Measurements from ENCODE around the gene SUPT6H.

The SUPT6H gene

DNA sequence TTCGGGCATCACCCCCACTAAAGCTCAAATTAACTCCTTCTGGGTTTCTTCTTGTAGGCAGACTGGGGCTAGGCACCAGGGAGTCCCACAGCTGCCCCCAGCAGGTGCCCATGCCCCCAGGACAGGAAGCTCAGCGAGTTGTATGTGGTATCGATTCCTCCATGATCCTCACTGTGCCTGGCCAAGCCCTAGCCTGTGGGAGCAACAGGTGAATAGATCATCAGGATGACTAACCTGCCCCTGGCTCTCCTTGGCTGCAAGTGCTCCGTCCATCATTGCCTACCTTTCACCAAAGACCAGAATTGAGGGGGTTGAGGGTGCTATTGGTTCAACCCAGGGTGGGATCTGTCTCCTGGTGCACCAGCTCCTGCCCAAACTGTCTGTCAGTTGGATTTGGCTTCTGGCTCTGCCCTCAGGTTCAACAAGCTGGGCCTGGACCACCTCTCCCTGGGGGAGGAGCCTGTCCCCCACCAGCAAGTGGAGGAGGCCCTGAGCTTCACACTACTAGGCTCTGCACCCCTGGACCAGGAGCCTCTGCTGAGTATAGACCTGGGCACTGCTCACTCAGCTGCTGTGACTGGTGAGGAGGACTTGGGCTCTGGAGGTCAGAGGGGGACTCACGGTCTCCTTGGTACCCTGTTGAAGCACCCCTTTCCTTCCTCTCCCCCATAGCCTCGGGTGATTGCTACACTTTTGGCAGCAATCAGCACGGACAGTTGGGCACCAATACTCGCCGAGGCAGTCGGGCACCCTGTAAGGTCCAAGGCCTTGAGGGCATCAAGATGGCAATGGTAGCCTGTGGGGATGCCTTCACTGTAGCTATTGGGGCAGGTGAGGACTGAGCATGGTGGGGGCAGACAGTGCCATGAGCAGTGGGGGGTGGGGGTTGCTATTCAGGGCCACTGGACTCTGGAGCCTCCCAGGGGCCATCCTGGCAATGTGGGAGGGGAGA is 78.7 kb downstream of the SUPT6H start:
- DNase-seq, result no peak

DNA sequence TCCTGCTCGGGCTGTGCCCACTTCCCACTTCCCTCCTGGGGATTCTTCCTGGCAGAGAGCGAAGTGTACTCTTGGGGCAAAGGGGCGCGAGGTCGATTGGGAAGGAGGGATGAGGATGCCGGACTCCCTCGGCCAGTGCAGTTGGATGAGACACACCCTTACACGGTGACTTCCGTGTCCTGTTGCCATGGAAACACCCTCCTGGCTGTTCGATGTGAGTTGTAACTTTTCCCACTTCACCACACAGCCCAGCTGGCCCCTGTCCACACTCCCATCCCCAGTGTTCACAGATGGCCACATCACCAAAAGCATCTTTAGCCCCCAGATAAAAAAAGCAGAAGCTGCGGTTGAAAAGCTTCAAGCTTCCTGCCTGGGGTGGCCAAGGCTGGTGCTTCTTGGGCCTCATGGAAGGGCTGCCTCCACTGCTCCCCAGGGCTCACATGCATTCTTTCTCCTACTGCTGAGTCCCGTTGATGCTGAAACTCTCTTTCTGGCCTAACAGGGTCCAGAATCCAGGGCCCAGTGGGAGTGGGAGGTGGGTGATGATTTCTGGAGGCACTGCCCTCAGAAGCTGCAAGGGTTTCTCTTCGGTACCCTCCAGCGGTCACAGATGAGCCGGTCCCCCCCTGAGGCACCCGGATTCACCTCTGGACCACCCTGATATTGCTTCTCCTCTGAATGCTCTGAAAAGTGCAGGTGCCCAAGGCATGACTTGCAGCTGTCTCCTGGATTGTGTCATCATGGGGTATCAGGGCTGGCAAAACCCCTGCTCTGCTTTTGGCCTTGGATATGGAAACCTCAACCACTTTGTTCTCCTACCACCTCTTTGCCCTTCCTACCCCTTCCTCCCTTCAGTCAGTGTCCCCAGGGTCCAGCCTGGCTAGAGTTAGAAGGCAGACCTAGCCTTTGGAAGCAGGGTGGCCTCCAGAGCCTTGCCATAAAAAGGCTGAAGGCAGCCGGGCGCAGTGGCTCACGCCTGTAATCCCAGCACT is 79.6 kb downstream of the SUPT6H start:
- DNase-seq, result peak in 1 of 2 donors; percentile 60

DNA sequence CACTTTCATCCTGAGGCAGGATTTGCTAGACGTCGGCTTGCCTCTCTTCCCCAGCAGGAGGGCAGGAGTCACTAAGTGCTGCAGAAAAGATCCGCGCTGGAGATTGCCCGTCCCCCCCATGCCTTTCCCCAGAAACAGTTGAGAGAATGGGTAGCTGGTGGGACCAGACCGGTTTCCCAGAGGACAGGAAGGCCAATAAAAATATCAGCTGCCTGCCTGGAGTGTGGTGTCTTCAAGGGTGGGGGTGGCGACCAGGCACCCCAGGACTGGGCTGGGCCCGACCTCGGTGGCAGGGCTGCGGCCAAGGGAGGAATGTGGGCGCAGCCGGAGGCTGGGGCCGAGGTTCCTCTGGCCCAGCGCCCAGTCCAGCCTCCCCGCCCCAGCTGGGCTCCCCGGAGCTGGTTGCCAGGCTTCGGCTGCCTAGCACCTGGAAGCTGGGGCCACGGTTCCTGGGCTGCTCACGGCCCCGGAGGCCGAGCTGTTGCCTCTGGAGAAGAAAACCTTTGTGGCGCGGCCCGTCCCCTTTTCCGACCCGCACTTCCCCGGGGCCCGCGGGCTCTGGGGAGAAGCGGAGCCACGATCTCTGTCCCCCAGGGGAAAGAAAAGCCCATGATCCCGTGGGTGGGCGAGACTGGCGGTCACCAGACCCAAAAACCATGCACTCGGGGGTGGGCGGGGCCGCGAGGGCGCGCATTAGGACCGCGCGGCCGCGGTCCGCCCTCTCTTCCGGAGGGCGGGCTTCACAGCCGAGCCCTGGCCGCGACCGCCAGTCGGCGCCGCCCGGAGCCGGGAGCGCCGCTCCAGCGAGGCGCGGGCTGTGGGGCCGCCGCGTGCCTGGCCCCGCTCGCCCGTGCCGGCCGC is 81.5 kb downstream of the SUPT6H start, which contains the start of gene TRAF4:
TSS of gene TRAF4 (plus strand) at position 769 of the 861 bp plus-strand sequence. CDS start 102 bp downstream, outside the sequence.
- DNase-seq, result peak; percentile 78 to 80

DNA sequence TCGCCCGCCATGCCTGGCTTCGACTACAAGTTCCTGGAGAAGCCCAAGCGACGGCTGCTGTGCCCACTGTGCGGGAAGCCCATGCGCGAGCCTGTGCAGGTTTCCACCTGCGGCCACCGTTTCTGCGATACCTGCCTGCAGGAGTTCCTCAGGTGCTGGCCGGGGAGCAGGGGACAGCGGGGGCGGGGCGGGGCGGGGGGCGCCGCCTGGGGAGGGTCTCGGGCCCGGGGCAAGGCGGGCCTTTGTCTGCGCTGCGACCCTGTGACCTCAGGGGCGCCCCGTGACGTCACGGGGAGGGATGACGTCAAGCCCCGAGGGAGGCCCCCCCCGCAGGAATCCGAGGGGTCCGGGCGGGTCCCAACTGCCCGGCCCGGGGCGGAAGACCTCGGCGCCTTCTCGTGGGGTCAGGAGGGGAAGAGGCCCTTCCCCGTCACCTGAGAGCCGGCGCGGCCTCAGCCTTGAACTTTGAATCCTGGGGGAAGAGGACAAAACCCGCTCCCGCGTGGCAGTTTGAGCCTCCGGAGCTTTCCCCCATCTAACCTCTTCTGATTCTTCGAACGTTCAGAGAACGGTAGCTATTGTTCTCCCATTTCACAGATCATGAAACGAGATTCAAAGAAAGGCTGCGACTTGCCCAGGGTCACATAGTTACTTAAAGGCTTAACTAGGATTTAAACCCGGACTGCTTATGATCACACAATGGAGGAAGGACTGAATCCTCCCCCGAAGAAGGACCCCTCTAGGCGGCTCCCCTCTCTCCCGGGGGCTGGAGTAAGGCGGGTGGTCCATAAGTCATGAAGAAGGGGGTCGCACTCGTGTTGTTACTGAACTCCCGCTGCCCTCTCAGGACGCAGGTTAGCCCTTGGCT is 82.3 kb downstream of the SUPT6H start:
- DNase-seq, result peak; percentile 71 to 79

DNA sequence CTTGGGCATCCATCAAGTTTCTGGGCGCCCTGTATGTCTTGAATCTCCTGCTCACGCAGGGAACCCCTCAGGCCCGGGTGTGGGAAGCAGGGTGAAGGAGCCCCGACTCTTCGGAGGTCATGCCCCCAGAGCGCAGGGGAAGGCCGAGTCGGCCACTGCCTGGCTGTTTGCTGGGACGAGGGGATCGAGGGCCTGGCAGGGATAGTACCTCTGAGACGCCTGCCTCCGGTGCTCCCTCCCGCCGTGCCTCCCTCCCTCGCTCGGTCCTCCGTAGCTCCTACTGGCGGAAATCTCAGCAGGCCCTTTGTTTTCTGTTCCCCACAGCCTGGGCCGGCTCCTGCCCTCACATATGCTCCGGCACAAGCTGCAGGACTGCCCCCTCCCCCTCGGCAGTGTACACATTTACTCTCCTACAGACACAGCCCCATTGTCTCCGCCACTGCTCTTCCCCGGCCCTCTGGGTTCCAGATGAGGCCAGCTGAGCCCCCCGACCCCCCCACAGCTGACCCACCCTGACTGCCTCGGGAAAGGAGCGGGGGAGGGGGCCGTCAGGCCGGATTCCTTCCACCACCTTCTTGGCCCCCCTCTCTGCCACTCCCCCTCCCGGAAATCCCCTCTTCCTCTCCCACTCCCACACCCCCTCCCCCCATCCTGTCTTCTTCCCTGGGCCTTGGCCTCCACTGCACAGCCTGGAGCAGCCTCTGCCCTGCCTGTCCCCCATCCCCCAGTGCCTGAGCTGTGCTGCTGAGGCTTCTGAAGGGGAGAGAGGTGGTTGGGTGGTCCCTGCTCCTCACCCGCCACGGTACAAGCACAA is 83.2 kb downstream of the SUPT6H start:
- DNase-seq, result peak in 1 of 2 donors; percentile 46

DNA sequence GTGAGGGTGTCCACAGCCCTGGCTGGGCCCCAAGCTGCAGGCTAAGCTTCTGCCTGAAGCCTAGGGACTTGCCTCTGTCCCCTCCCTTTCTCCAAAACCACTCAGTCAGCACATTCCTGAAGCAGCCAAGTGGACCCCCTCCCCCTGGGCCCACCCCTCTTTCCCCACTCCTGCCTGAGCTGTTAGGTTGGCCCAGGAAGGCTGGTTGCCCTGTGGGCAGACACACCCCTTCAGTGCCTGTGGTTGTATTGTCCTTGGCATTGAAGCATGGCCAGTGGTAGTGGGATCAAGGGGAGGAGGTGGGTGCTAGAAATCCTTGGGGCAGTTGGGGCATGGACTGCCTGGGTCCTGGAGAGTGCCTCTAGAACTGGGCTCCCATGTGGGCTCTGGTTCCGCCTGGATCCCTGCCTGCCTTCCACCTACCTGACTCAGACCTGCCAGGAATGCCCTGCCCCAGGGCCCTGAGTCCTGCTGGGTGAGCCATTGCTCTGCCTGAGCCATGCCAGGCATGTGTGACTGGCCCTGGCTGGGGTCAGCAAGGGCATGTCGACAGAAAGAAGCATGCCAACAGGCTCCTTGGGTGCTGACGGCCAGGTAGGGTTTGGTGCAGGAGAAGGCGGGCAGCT is 83.9 kb downstream of the SUPT6H start:
- no peak for DNase-seq

DNA sequence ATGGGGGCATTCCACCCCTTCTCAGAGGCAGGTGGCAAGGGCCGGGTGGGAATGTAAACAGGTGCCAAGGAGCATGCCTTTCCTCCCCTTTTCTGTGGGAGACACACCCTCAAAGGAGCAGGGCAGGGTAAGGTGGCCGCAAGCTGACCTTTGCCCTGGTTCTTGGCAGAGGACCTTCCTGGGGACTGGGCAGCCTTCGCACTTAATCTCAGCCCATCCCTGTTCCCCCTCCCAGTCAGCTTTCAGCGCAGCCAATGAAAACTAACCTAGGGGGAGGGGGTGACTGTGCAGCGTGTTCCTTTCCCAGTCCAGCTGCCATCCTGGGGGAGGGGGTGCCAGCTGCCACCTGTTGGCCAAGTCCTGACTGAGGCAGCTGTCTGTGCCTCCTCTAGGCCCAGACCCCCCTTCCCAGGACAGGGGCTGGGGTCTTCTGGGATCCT is 84.6 kb downstream of the SUPT6H start:
- DNase-seq, result no peak

DNA sequence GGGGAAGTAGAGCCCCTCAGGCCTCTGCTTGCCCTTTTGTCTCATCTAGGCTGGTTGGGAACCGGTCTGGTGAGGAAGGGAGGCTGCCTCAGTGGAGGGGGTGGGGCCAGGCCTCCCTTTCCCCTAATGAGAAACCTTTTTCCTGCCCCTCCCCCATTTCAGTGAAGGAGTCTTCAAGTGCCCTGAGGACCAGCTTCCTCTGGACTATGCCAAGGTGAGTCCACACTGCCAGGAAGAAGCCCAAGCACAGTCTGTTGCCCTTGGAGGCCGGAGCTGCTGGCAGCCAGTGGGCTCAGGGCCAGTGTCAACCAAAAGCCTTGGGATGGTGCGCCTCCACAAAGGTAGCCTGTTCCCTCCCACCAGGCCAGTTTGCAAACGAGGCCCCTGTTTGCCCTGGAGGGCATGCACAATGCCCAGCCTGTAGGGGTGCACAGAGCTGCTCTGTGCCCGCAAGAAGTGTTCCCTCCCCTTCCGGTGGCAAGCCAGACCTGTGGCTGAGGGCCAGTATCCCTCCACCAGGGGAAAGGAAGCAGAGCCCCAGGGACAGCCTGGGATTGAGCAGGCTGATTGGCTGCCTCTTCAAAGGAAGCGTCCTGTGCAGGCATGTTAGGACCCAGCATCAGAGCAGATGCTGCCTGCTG is 85.2 kb downstream of the SUPT6H start:
- DNase-seq, result no peak

DNA sequence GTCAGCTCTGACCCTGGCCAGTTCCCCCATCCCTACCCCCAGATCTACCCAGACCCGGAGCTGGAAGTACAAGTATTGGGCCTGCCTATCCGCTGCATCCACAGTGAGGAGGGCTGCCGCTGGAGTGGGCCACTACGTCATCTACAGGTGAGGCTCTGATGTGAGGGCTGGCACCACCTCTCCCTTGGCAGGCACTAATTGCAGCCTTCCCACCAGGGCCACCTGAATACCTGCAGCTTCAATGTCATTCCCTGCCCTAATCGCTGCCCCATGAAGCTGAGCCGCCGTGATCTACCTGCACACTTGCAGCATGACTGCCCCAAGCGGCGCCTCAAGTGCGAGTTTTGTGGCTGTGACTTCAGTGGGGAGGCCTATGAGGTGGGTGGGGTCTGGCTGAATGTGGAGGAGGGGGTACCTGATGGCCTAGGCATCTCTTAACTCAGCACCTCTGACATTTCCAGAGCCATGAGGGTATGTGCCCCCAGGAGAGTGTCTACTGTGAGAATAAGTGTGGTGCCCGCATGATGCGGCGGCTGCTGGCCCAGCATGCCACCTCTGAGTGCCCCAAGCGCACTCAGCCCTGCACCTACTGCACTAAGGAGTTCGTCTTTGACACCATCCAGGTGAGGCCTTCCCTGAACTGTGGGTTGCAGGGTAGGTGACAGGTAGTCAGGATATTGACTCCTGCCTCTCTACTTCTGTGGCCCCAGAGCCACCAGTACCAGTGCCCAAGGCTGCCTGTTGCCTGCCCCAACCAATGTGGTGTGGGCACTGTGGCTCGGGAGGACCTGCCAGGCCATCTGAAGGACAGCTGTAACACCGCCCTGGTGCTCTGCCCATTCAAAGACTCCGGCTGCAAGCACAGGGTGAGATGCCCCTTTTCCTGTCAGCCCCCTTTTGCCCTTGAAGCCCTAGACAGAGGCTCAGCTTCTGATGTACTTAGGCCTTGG is 86.1 kb downstream of the SUPT6H start:
- DNase-seq, result no peak

DNA sequence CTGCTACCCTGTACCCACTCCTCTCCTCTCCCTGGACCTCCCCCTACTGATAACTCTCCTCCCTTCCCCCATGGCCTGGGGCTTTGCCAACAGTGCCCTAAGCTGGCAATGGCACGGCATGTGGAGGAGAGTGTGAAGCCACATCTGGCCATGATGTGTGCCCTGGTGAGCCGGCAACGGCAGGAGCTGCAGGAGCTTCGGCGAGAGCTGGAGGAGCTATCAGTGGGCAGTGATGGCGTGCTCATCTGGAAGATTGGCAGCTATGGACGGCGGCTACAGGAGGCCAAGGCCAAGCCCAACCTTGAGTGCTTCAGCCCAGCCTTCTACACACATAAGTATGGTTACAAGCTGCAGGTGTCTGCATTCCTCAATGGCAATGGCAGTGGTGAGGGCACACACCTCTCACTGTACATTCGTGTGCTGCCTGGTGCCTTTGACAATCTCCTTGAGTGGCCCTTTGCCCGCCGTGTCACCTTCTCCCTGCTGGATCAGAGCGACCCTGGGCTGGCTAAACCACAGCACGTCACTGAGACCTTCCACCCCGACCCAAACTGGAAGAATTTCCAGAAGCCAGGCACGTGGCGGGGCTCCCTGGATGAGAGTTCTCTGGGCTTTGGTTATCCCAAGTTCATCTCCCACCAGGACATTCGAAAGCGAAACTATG is 87.0 kb downstream of the SUPT6H start:
- no peak for DNase-seq

DNA sequence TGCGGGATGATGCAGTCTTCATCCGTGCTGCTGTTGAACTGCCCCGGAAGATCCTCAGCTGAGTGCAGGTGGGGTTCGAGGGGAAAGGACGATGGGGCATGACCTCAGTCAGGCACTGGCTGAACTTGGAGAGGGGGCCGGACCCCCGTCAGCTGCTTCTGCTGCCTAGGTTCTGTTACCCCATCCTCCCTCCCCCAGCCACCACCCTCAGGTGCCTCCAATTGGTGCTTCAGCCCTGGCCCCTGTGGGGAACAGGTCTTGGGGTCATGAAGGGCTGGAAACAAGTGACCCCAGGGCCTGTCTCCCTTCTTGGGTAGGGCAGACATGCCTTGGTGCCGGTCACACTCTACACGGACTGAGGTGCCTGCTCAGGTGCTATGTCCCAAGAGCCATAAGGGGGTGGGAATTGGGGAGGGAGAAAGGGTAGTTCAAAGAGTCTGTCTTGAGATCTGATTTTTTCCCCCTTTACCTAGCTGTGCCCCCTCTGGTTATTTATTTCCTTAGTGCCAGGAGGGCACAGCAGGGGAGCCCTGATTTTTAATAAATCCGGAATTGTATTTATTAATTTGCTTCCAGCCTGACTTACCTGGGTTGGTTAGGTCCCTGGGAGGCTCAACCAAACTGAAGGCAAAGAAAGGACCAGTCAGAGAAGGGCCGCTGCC is 87.6 kb downstream of the SUPT6H start:
- no peak for DNase-seq

DNA sequence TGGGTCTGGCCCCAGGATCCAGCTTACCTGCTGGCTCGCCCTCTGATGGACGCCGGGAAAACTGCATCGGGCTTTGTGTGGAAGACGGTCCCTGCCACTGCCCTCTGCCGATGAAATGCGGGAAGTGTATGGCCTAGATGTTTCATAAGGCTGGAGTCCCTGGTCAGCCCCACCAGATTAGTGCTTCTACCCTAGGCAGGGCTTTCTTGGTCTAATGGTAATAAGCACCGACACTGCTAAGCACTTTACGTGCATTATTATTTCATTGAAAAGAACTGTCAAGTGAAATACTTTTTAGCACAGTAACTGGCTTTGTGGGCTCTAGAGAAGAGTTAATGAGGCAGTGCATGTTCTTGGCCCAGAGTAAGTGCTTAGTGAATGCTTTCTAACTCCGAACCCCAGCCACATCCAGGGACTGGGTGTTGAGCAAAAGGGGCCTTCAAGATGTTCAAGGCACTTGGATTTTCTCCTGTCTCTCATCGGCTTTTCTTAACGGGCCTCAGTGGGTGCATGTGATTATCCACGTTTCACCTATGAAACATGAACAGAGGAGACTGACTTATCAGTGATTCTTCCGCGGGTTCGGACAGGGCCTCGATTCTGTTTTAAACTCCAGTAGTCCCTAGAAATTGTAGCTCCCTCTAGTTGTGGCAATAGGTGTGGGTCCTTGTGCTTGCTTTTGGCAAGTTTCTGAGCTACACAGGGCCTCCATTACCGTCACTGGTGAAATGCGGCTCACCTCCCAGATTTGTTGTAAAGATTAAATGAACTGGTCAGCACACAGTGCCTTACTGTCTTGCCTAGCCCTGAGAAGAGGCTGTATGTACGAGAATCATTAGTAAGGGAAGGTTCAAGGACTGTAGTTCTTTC is 88.4 kb downstream of the SUPT6H start:
- DNase-seq, result peak; percentile 91 to 92

DNA sequence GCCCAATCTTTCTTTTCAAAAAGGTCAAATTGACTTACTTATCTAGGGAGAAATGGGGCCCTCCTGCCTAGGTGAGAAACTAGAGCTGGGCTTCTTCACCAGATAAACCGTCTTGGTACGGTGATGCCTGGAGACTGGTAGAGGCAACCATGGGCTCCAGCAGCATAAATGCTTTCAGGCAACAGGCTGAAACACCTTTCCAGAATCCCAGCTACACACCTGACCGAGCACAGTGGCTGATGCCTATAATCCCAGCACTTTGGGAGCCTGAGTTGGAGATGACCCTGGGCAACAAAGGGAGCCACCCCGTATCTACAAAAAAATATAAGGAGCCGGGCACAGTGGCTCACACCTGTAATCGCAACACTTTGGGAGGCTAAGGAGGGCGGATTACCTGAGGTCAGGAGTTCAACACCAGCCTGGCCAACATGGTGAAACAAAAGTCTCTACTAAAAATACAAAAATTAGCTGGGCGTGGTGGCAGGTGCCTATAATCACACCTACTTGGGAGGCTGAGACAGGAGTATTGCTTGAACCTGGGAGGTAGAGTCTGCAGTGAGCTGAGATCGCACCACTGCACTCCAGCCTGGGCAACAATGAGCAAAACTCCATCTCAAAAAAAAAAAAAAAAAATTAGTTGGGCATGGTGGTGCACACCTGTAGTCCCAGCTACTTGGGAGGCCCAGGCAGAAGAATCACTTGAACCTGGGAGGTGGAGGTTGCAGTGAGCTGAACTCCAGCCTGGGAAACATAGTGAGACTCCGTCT is 89.8 kb downstream of the SUPT6H start:
- DNase-seq, result no peak
